KMS-11 (cell line): ENCODE results near the gene CLMP.

ENCODE experiments used
- H2AFZ ChIP-seq: fragments of 200-600 bp; sonication (generic); 2 replicates; pipeline ENCODE4 v1.6.1; 2016; ENCODE audit warnings: antibody characterized with exemption, mixed run types, low read depth
- H3K27ac ChIP-seq: fragments of 200-600 bp; sonication (generic); 2 replicates; pipeline ENCODE4 v1.6.1; 2016; ENCODE audit warnings: mild to moderate bottlenecking, mixed run types
- H3K27me3 ChIP-seq: fragments of 200-600 bp; sonication (generic); 2 replicates; pipeline ENCODE4 v1.6.1; 2017; ENCODE audit warnings: mild to moderate bottlenecking, low read depth, mixed run types, moderate library complexity; ENCODE audit not compliant: insufficient read depth
- H3K36me3 ChIP-seq: fragments of 200-600 bp; sonication (generic); 2 replicates; pipeline ENCODE4 v1.6.1; 2017; ENCODE audit warnings: mild to moderate bottlenecking, mixed run types; ENCODE audit not compliant: insufficient read depth
- H3K4me1 ChIP-seq: fragments of 200-600 bp; sonication (generic); 2 replicates; pipeline ENCODE4 v1.6.1; 2016; ENCODE audit warnings: mild to moderate bottlenecking, low read depth, mixed run types; ENCODE audit not compliant: poor library complexity, severe bottlenecking
- H3K4me2 ChIP-seq: fragments of 200-600 bp; sonication (generic); 2 replicates; pipeline ENCODE4 v1.7.0; 2016; ENCODE audit warnings: mild to moderate bottlenecking, mixed run types
- H3K4me3 ChIP-seq: fragments of 200-600 bp; sonication (generic); IDR thresholded peaks from 2 replicates; pipeline ENCODE4 v1.6.1; 2017; ENCODE audit warnings: low read depth, low read length, mixed read lengths; ENCODE audit not compliant: insufficient read depth
- H3K79me2 ChIP-seq: fragments of 200-600 bp; sonication (generic); 2 replicates; pipeline ENCODE4 v1.6.1; 2016; ENCODE audit warnings: low read depth, mixed run types; ENCODE audit not compliant: insufficient read depth
- H3K9ac ChIP-seq: fragments of 200-600 bp; sonication (generic); 2 replicates; pipeline ENCODE4 v1.6.1; 2016; ENCODE audit warnings: mild to moderate bottlenecking, mixed run types
- H4K20me1 ChIP-seq: fragments of 200-600 bp; sonication (generic); 2 replicates; pipeline ENCODE4 v1.6.1; 2016; ENCODE audit warnings: mild to moderate bottlenecking, mixed run types; ENCODE audit not compliant: insufficient read depth
- CTCF ChIP-seq: fragments of 200-600 bp; sonication (generic); conservative IDR thresholded peaks from 2 replicates; pipeline ENCODE4 v1.6.1; 2017; ENCODE audit warnings: low read depth, mild to moderate bottlenecking, antibody characterized with exemption, low read length, moderate library complexity, mixed read lengths

The CLMP gene

DNA sequence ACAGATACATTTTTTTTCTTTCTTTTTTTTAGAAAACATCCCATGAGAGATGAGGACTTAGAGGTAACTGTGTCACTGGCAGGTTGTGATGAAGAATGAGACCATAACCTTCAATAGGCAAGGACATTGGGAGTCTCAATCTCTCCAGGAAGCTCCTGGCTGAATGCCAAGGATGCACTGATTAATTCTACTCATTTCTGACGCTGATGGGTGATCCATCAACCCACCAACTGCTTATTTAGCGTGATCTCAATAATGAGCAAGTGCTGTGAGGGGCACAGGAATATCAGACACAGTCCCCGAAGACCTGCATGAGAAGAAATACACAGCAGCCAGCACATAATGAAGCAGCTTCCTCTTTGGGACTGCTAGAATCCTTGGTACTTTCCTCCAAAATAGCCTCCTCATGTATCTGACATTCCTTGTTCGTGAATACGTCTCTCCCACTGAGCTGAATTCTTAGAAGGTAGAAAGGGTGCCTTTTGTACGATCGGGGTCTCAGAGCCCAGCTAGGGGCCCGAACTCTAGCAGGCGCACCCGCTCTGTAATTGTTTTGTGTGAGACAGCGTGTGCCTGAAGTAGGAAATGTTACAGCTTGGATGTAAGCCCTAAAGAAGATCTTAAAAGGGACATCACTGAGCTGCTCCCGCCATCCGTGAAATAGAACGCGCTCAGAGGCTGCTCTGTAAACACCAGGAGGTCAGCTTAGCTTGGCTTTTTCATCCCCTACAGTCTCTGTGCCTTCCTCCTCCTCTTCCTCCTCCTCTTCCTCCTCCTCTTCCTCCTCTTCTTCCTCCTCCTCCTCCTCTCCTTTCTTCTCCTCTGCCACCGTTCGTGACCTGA, 7.2 kb downstream of the CLMP start:
- Histone ChIP-seq H3K27me3 (no peaks in the 10 kb centered on the region), H3K36me3 (no peaks in the 10 kb centered on the region), H3K4me3 (no peak overlapping the region), H2AFZ (no peak overlapping the region), H3K9ac (no peak overlapping the region), H3K4me2 (no peak overlapping the region), H3K4me1 (no peaks in the 10 kb centered on the region), H3K79me2 (no peaks in the 10 kb centered on the region), H3K27ac (no peak overlapping the region), H4K20me1 (no peaks in the 10 kb centered on the region)
- no peak for TF ChIP-seq CTCF

DNA sequence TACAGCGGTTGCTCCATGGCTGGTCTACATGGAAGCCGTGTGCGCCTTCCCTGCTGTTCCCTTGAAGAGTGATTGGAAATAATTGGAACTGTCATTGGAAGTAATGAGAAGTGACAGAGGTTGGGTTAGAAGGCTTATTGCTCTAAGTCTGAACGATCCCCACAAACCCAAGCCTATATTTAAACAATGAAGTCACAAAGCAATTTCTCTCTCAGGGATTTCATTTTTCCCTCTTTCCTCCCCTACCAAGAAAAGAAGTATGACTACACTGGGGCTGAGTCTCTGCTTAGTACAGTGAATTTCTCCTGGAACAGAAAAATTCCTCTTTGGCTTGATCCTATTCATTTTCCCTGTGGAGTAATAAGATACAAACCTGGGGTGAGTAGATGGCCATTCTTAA, 7.8 kb downstream of the CLMP start:
- Histone ChIP-seq H4K20me1 (no peaks in the 10 kb centered on the region), H3K4me1 (no peaks in the 10 kb centered on the region), H3K36me3 (no peaks in the 10 kb centered on the region), H3K4me3 (no peak overlapping the region), H2AFZ (no peak overlapping the region), H3K9ac (no peak overlapping the region), H3K27ac (no peak overlapping the region), H3K79me2 (no peaks in the 10 kb centered on the region), H3K4me2 (no peak overlapping the region), H3K27me3 (no peaks in the 10 kb centered on the region)
- no peak for TF ChIP-seq CTCF

GRCh38 chr11:123186286-123186685, 8.8 kb downstream of the CLMP start:
- Histone ChIP-seq H3K4me1 (no peaks in the 10 kb centered on the region), H3K36me3 (no peaks in the 10 kb centered on the region), H3K4me3 (no peak overlapping the region), H3K79me2 (no peaks in the 10 kb centered on the region), H3K4me2 (no peak overlapping the region), H3K27ac (no peak overlapping the region), H4K20me1 (no peaks in the 10 kb centered on the region), H3K27me3 (no peaks in the 10 kb centered on the region), H2AFZ (no peak overlapping the region), H3K9ac (no peak overlapping the region)
- no peak for TF ChIP-seq CTCF

- H3K4me3 ChIP-seq = no peak overlapping the region
- H3K79me2 ChIP-seq = no peaks in the 10 kb centered on the region
- TF ChIP-seq CTCF = no peak
- no peak overlapping the region for H3K27ac ChIP-seq
- no peak overlapping the region for H3K4me2 ChIP-seq
- H3K9ac ChIP-seq = no peak overlapping the region
- no peaks in the 10 kb centered on the region for H4K20me1 ChIP-seq
- H3K4me1 ChIP-seq = no peaks in the 10 kb centered on the region
- no peaks in the 10 kb centered on the region for H3K36me3 ChIP-seq
- no peak overlapping the region for H2AFZ ChIP-seq
- no peaks in the 10 kb centered on the region for H3K27me3 ChIP-seq
Observed at GRCh38 chr11:123185326-123185725, 9.7 kb downstream of the CLMP start.
